IPS-20b (cell line): ENCODE results near the gene RASGRF1.
"Not testable (repeated sequence)": the region's sequence is repeated elsewhere in the genome, so short reads cannot be mapped to it uniquely, and the experiment has no call there.

Experiments used
- H3K27ac ChIP-seq: one replicate; pipeline ENCODE4 v1.5.1; 2013; ENCODE audit warnings: low read length
- H3K27me3 ChIP-seq: 2 replicates; pipeline ENCODE4 v1.6.1; 2013; ENCODE audit warnings: mild to moderate bottlenecking, low read length, inconsistent platforms; ENCODE audit not compliant: insufficient read depth
- H3K36me3 ChIP-seq: 2 replicates; pipeline ENCODE4 v1.6.1; 2013; ENCODE audit warnings: low read depth, mild to moderate bottlenecking, inconsistent platforms, low read length, moderate library complexity; ENCODE audit not compliant: insufficient read depth
- H3K4me1 ChIP-seq: 2 replicates; pipeline ENCODE4 v1.6.1; 2013; ENCODE audit warnings: mild to moderate bottlenecking, control low read depth, inconsistent platforms, low read length, moderate library complexity; ENCODE audit not compliant: insufficient read depth
- H3K4me3 ChIP-seq: 2 replicates; pipeline ENCODE4 v1.5.1; 2013; ENCODE audit warnings: mild to moderate bottlenecking, low read length, inconsistent platforms
- H3K9ac ChIP-seq: 2 replicates; pipeline ENCODE4 v1.6.1; 2013; ENCODE audit warnings: low read depth, mild to moderate bottlenecking, inconsistent platforms, low read length, moderate library complexity
- H3K9me3 ChIP-seq: 2 replicates; pipeline ENCODE4 v1.6.1; 2013; ENCODE audit warnings: mild to moderate bottlenecking, low read depth, low read length, inconsistent platforms; ENCODE audit not compliant: insufficient read depth

The RASGRF1 gene

GRCh38 chr15:79117442-79118204, 27.0 kb upstream of the RASGRF1 start:
- Histone ChIP-seq H3K9me3 (no peaks in the 10 kb centered on the region), H3K4me1 (no peaks in the 10 kb centered on the region), H3K27me3 (peaks cover 7% of the 10 kb centered on the region; the same call in 1 of the 2 replicates), H3K36me3 (no peaks in the 10 kb centered on the region), H3K4me3 (no peak overlapping the region), H3K9ac (no peak overlapping the region), H3K27ac (no peak overlapping the region)

GRCh38 chr15:79116771-79117170, 26.2 kb upstream of the RASGRF1 start:
- Histone ChIP-seq H3K27me3 (peaks cover 7% of the 10 kb centered on the region; the same call in 1 of the 2 replicates), H3K36me3 (no peaks in the 10 kb centered on the region), H3K4me1 (no peaks in the 10 kb centered on the region), H3K4me3 (no peak overlapping the region), H3K9me3 (no peaks in the 10 kb centered on the region), H3K27ac (no peak overlapping the region), H3K9ac (no peak overlapping the region)

GRCh38 chr15:79115986-79116665, 25.5 kb upstream of the RASGRF1 start:
- Histone ChIP-seq H3K4me1 (no peaks in the 10 kb centered on the region), H3K4me3 (no peak overlapping the region), H3K27ac (no peak overlapping the region), H3K9me3 (no peaks in the 10 kb centered on the region), H3K27me3 (peaks cover 7% of the 10 kb centered on the region; the same call in 1 of the 2 replicates), H3K36me3 (no peaks in the 10 kb centered on the region), H3K9ac (no peak overlapping the region)

GRCh38 chr15:79113831-79114230, 23.3 kb upstream of the RASGRF1 start:
- Histone ChIP-seq H3K9ac (no peak overlapping the region), H3K4me3 (no peak overlapping the region), H3K4me1 (no peaks in the 10 kb centered on the region), H3K36me3 (no peaks in the 10 kb centered on the region), H3K9me3 (no peaks in the 10 kb centered on the region), H3K27me3 (peaks cover 7% of the 10 kb centered on the region; the same call in 1 of the 2 replicates), H3K27ac (no peak overlapping the region)

GRCh38 chr15:79111404-79111803, 20.8 kb upstream of the RASGRF1 start:
- not testable (repeated sequence) for H3K27ac ChIP-seq, H3K4me1 ChIP-seq, H3K4me3 ChIP-seq, H3K27me3 ChIP-seq, H3K36me3 ChIP-seq, H3K9ac ChIP-seq, H3K9me3 ChIP-seq

- no peaks in the 10 kb centered on the region for H3K4me1 ChIP-seq
- H3K27ac ChIP-seq: no peak overlapping the region
- no peak overlapping the region for H3K4me3 ChIP-seq
- H3K9me3 ChIP-seq: no peaks in the 10 kb centered on the region
- H3K27me3 ChIP-seq: peaks cover 40% of the 10 kb centered on the region
- H3K36me3 ChIP-seq: no peaks in the 10 kb centered on the region
- no peak overlapping the region for H3K9ac ChIP-seq
Observed at GRCh38 chr15:79105141-79105540, 14.6 kb upstream of the RASGRF1 start.

- peaks cover 46% of the 10 kb centered on the region for H3K27me3 ChIP-seq
Observed at GRCh38 chr15:79102595-79102994, 12.0 kb upstream of the RASGRF1 start.

GRCh38 chr15:79101866-79102581, 11.4 kb upstream of the RASGRF1 start:
- no peaks in the 10 kb centered on the region for H3K9me3 ChIP-seq
- H3K27me3 ChIP-seq: peaks cover 48% of the 10 kb centered on the region
- H3K4me1 ChIP-seq: no peaks in the 10 kb centered on the region
- H3K4me3 ChIP-seq: no peak overlapping the region
- H3K36me3 ChIP-seq: no peaks in the 10 kb centered on the region
- H3K27ac ChIP-seq: no peak overlapping the region
- no peak overlapping the region for H3K9ac ChIP-seq

More at GRCh38 chr15:79102595-79102994, 12.0 kb upstream of the RASGRF1 start:
- Histone ChIP-seq H3K4me3 (no peak overlapping the region), H3K9ac (no peak overlapping the region), H3K9me3 (no peaks in the 10 kb centered on the region), H3K4me1 (no peaks in the 10 kb centered on the region), H3K36me3 (no peaks in the 10 kb centered on the region), H3K27ac (no peak overlapping the region)

- Histone ChIP-seq H3K9me3 (no peaks in the 10 kb centered on the region), H3K4me1 (no peaks in the 10 kb centered on the region), H3K27me3 (peaks cover 65% of the 10 kb centered on the region), H3K27ac (no peak overlapping the region), H3K36me3 (no peaks in the 10 kb centered on the region), H3K9ac (no peak overlapping the region), H3K4me3 (no peak overlapping the region)
Observed at GRCh38 chr15:79099692-79100091, 9.1 kb upstream of the RASGRF1 start.

- no peak overlapping the region for H3K27ac ChIP-seq
- peaks cover 77% of the 10 kb centered on the region for H3K27me3 ChIP-seq
- H3K9me3 ChIP-seq: no peaks in the 10 kb centered on the region
- H3K4me3 ChIP-seq: no peak overlapping the region
- H3K9ac ChIP-seq: no peak overlapping the region
- no peaks in the 10 kb centered on the region for H3K36me3 ChIP-seq
- H3K4me1 ChIP-seq: no peaks in the 10 kb centered on the region
Observed at GRCh38 chr15:79094611-79095021, 4.0 kb upstream of the RASGRF1 start.

GRCh38 chr15:79093352-79093935, 2.9 kb upstream of the RASGRF1 start:
- H3K36me3 ChIP-seq: no peaks in the 10 kb centered on the region
- H3K9me3 ChIP-seq: no peaks in the 10 kb centered on the region
- no peak overlapping the region for H3K4me3 ChIP-seq
- H3K9ac ChIP-seq: no peak overlapping the region
- no peak overlapping the region for H3K27ac ChIP-seq
- H3K4me1 ChIP-seq: peaks cover 4% of the 10 kb centered on the region; the same call in 1 of the 2 replicates
- peaks cover 88% of the 10 kb centered on the region for H3K27me3 ChIP-seq
